ENCODE data around the gene NEMP1. TPM values are rescaled to one million over a fixed set of nuclear protein-coding genes. Genes with fewer than 3 reads are reported as not detected.

NEMP1 gene
- polyA plus RNA-seq, 2 of the 4 experiments (the other 2 are of a cell fraction) = 12.7 to 28.4 TPM

- POLR2A ChIA-PET = interaction anchor here (1.9 to 2.2 kb wide), 2 partner anchors 9 to 14 kb away, joined by 12 to 14 read pairs; partner anchors contain the start of genes NAB2 and STAT6
- Histone ChIP-seq H3K4me1 (peaks cover 17% of the 10 kb centered on the region), H3K9me3 (no peaks in the 10 kb centered on the region), H3K27ac (no peak overlapping the region), H3K4me3 (no peak overlapping the region), H3K4me2 (no peak overlapping the region)
- 89% methylated on average over 8 of the region's 8 CpGs for WGBS (ENCODE audit: missing lambda C conversion rate)
- FAIRE-seq (no peak), ATAC-seq (no peak), DNase-seq (ENCODE audit: low read depth in 1 of 2, low spot score in 1 of 2) (no peak)
- CTCF ChIA-PET = interaction anchor here (1.0 to 18.3 kb wide), 6 partner anchors 11 to 37 kb away, joined by 3 to 330 read pairs (median 4); partner anchors contain the start of genes LRP1 and STAT6
- no peak for TF ChIP-seq ESRRA (IDR thresholded peaks at IDR 0.05; ENCODE audit: borderline replicate concordance, low read length)
- no peak for TF ChIP-seq GATA3 (IDR thresholded peaks at IDR 0.05; ENCODE audit: borderline replicate concordance)
- no peak for TF ChIP-seq TFCP2L1 (CRISPR knock-in tag; IDR thresholded peaks at IDR 0.05)
- no peak for TF ChIP-seq CBX8 (IDR thresholded peaks at IDR 0.05)
- TF ChIP-seq HDAC2 (IDR thresholded peaks at IDR 0.05) = no peak
- TF ChIP-seq TP53 (CRISPR knock-in tag; IDR thresholded peaks at IDR 0.05) = no peak
- TF ChIP-seq ELK1 (IDR thresholded peaks at IDR 0.05; ENCODE audit: low read depth, low read length) = no peak
- TF ChIP-seq SREBF2 (IDR thresholded peaks at IDR 0.05) = no peak
- TF ChIP-seq E2F6 (IDR thresholded peaks at IDR 0.05; ENCODE audit: borderline replicate concordance, low read depth) = no peak
- TF ChIP-seq RNF2 (IDR thresholded peaks at IDR 0.05; ENCODE audit: borderline replicate concordance, low read depth) = no peak
- no peak for TF ChIP-seq JUNB (IDR thresholded peaks at IDR 0.05)
- TF ChIP-seq EHF (CRISPR knock-in tag; IDR thresholded peaks at IDR 0.05) = no peak
- TF ChIP-seq POLR2AphosphoS2 (conservative IDR thresholded peaks at IDR 0.05; ENCODE audit: low read length) = no peak
- no peak for TF ChIP-seq RARB (CRISPR knock-in tag; IDR thresholded peaks at IDR 0.05)
- no peak for TF ChIP-seq RFX5 (IDR thresholded peaks at IDR 0.05)
- TF ChIP-seq ZFP36 (IDR thresholded peaks at IDR 0.05; ENCODE audit: borderline replicate concordance, partially characterized antibody) = no peak
- no peak for TF ChIP-seq JUN (IDR thresholded peaks at IDR 0.05)
- no peak for TF ChIP-seq USF2 (IDR thresholded peaks at IDR 0.05)
- no peak for TF ChIP-seq HOXB13 (CRISPR knock-in tag; IDR thresholded peaks at IDR 0.05; ENCODE audit: low read depth)
Observed at GRCh38 chr12:57097554-57097835, 18.9 kb upstream of the NEMP1 start.

- CTCF ChIA-PET = interaction anchor here (1.0 to 18.3 kb wide), 8 partner anchors 10 to 86 kb away, joined by 3 to 330 read pairs (median 5); partner anchors contain the start of genes LRP1 and STAT6
- H3K9me3 ChIP-seq = no peaks in the 10 kb centered on the region
- no peak for FAIRE-seq
- no peak overlapping the region for H3K4me3 ChIP-seq
- DNase-seq (ENCODE audit: low read depth in 1 of 2, low spot score in 1 of 2) = no peak
- peaks cover 11% of the 10 kb centered on the region for H3K4me1 ChIP-seq
- H3K27ac ChIP-seq = no peak overlapping the region
- ATAC-seq = no peak
- 81% methylated on average over 8 of the region's 8 CpGs for WGBS (ENCODE audit: missing lambda C conversion rate)
- POLR2A ChIA-PET = interaction anchor here (1.9 to 2.2 kb wide), 2 partner anchors 8 to 14 kb away, joined by 12 to 14 read pairs; partner anchors contain the start of genes NAB2 and STAT6
- no peak overlapping the region for H3K4me2 ChIP-seq
- TF ChIP-seq CHD2 (IDR thresholded peaks at IDR 0.05; ENCODE audit: low read length, partially characterized antibody) (no peak), ZSCAN20 (CRISPR knock-in tag; IDR thresholded peaks at IDR 0.05) (no peak), ELK1 (IDR thresholded peaks at IDR 0.05; ENCODE audit: low read depth, low read length) (no peak), HOXB5 (CRISPR knock-in tag; IDR thresholded peaks at IDR 0.05) (no peak), POLR2A (IDR thresholded peaks at IDR 0.05; ENCODE audit: low read length) (no peak), EP300 (IDR thresholded peaks at IDR 0.05) (no peak), EHMT2 (IDR thresholded peaks at IDR 0.05; ENCODE audit: low read depth) (no peak), REST (IDR thresholded peaks at IDR 0.05) (no peak), ESRRA (IDR thresholded peaks at IDR 0.05; ENCODE audit: borderline replicate concordance, low read length) (no peak), RARB (CRISPR knock-in tag; IDR thresholded peaks at IDR 0.05) (no peak), FOXS1 (CRISPR knock-in tag; IDR thresholded peaks at IDR 0.05) (no peak), FOSB (CRISPR knock-in tag; IDR thresholded peaks at IDR 0.05) (no peak), JUNB (IDR thresholded peaks at IDR 0.05) (no peak), MAFK (IDR thresholded peaks at IDR 0.05; ENCODE audit: partially characterized antibody) (no peak), FOSL2 (IDR thresholded peaks at IDR 0.05) (no peak), FOSL2 (CRISPR knock-in tag; IDR thresholded peaks at IDR 0.05) (no peak), ZNF302 (CRISPR knock-in tag; IDR thresholded peaks at IDR 0.05) (no peak), BHLHE40 (IDR thresholded peaks at IDR 0.05; ENCODE audit: low read depth, low read length) (no peak)
Observed at GRCh38 chr12:57096748-57097553, 18.4 kb upstream of the NEMP1 start.
